NCI-H510A treated with DMSO at 0.1 percent for 48 hours (cell line): ENCODE results near the gene TENM3.

Source experiments
- DNase-seq: peaks from one replicate; lab custom pipeline; 2025; lab: John Stamatoyannopoulos, UW

TENM3 gene

GRCh38 chr4:182842759-182843390, 599.7 kb downstream of the TENM3 start:
- no peak for DNase-seq

- no peak for DNase-seq
Measured at GRCh38 chr4:182843808-182844325, 600.7 kb downstream of the TENM3 start.

- DNase-seq = no peak
Measured at GRCh38 chr4:182845618-182846017, 602.4 kb downstream of the TENM3 start.

- DNase-seq = no peak
Measured at GRCh38 chr4:182846036-182846435, 602.8 kb downstream of the TENM3 start.

- DNase-seq = no peak
Measured at GRCh38 chr4:182847576-182848450, 604.6 kb downstream of the TENM3 start.

GRCh38 chr4:182848685-182849084, 605.5 kb downstream of the TENM3 start:
- no peak for DNase-seq
